Astrocyte of the spinal cord (primary cell): ENCODE measurements around the gene EPHA3.
A peak's percentile ranks its signal among the peaks of the same experiment; 100 is the strongest.

ENCODE experiments used
- DNase-seq: peaks from one replicate; pipeline ENCODE4 v3.0.0; 2011; ENCODE audit warnings: low read depth, low spot score
- H3K4me3 ChIP-seq: 2 replicates; pipeline ENCODE4 v1.5.1; 2011; ENCODE audit warnings: low read depth, mild to moderate bottlenecking, low read length, moderate library complexity
- in situ Hi-C: cut with HindIII; loops from 2 replicates; pipeline ENCODE4 v1.10.0; 2017; ENCODE audit warnings: low sequenced_read_pairs
- TF ChIP-seq, protein P1 (sequence below): IDR thresholded peaks from 2 replicates; pipeline ENCODE4 v1.5.1; 2012; ENCODE audit warnings: low read depth, mild to moderate bottlenecking, low read length, inconsistent platforms

EPHA3 gene

DNA sequence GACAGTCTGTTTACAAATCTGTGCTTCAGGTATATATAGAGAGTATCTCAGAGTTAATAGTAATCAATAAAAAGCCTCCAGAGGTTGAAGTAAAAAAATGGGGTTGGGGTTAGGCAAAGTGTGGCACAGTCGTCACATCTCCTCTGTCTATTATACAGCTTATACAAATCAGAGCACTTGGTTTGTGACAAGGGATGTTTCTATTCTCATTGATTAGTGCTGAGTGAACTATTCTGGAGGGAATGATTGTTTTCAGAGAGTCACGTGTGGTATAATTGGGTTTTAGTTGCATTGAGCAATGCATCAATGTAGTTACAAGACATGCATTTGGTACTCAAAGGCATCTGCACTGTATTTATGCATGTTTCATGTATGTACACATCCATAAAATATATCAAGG lies 172.9 kb downstream of the EPHA3 start:
- in situ Hi-C loops = no loop called here
- no peak for DNase-seq
- TF ChIP-seq, protein P1, sequence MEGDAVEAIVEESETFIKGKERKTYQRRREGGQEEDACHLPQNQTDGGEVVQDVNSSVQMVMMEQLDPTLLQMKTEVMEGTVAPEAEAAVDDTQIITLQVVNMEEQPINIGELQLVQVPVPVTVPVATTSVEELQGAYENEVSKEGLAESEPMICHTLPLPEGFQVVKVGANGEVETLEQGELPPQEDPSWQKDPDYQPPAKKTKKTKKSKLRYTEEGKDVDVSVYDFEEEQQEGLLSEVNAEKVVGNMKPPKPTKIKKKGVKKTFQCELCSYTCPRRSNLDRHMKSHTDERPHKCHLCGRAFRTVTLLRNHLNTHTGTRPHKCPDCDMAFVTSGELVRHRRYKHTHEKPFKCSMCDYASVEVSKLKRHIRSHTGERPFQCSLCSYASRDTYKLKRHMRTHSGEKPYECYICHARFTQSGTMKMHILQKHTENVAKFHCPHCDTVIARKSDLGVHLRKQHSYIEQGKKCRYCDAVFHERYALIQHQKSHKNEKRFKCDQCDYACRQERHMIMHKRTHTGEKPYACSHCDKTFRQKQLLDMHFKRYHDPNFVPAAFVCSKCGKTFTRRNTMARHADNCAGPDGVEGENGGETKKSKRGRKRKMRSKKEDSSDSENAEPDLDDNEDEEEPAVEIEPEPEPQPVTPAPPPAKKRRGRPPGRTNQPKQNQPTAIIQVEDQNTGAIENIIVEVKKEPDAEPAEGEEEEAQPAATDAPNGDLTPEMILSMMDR = no peak
- no peak overlapping the region for H3K4me3 ChIP-seq

DNA sequence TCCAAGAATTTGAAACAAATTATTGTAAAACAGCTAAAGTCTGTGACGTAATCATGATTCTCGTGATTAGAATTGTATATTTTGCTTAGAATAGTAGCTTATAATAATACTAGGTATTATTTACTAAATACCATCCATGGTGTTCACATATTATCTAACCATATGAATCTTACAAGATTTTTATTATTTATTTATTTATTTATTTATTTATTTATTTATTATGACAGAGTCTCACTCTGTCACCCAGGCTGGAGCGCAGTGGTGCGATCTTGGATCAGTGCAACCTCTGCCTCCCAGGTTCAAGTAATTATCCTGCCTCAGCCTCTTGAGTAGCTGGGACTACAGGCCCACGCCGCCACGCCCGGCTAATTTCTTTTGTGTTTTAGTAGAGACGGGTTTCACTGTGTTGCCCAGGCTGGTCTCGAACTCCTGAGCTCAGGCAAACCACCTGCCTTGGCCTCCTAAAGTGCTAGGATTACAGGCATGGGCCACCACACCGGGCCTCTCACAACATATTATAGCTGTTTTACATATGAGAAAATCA lies 173.5 kb downstream of the EPHA3 start:
- TF ChIP-seq, protein P1 = no peak
- no peak for DNase-seq
- in situ Hi-C loops = no loop called here
- H3K4me3 ChIP-seq = no peak overlapping the region

DNA sequence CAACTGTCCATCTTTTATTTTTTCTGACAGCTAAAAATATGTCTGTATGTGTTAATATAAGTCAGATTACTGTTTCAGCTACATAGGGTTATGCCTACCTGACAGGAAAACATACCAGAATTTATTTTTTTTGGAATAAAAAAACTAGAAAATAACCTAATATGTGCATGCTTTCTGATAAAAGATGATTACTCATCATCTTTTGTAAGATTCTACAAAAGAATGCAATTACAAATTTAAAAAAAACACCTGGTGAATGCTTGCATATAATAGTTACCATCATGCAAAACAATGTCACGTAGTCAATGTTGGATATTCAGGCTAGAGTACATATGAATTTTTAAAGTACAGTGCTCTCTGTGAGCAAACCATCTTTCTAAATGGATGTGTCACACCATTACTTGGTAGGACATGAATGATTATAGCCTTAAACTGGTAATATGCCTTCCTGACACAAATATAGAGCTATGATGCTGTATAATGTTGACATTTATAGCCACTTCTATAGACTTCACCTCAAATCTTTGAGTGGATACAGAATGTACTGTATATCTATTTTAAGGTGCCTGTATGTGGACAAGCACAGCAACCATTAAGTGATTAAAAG lies 180.6 kb downstream of the EPHA3 start:
- no peak for DNase-seq
- in situ Hi-C loops = no loop called here
- H3K4me3 ChIP-seq = no peak overlapping the region
- TF ChIP-seq, protein P1 = no peak

DNA sequence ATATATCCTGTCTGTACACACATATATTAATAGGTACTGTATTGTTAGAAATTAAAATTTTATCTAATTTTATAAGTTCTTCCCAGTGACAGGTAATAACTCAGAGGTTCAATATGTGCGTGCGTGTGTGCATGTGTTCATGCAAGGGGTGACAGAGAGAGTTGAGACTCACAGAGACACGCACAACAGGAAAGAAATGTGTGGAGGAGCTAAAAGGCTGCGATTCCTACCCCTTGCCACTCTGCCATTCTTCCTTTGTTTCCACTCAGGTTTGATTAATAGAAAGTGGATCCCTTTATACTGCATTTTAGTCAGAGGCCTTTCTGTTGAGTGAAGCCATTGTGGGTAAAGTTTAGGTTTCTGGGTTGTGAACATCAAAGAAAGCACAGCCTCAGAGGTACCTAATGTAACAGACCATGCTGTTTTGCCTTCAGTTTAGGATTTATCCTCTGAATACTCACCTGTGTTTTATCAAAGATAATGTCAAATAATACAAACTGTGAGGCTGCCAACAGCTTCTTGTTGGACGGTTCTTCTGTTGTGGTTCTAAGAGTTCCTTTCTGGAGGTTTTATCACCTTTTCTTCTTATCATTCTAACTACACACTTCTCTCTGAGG lies 182.3 kb downstream of the EPHA3 start:
- in situ Hi-C loops = no loop called here
- TF ChIP-seq, protein P1 = no peak
- H3K4me3 ChIP-seq = no peak overlapping the region
- DNase-seq = no peak

DNA sequence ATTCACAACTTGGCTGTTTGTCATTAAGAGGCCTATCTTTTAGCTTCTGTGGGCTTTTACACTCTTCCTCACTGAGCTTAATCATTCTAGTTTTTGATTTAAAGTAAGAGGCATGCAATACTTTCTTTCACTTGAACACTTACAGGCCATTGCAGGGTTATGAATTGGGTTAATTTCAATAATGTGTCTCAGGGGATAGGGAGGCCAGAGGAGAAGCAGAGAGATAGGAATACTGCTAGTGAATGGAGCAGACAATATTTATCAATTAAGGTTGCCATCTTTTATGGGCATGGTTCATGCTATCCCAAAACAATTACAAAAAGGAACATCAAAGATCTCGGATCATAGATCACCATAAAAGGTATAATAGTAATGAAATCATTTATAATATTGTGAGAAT lies 189.8 kb downstream of the EPHA3 start:
- in situ Hi-C loops = no loop called here
- TF ChIP-seq, protein P1 = no peak
- DNase-seq = no peak
- H3K4me3 ChIP-seq = no peak overlapping the region

DNA sequence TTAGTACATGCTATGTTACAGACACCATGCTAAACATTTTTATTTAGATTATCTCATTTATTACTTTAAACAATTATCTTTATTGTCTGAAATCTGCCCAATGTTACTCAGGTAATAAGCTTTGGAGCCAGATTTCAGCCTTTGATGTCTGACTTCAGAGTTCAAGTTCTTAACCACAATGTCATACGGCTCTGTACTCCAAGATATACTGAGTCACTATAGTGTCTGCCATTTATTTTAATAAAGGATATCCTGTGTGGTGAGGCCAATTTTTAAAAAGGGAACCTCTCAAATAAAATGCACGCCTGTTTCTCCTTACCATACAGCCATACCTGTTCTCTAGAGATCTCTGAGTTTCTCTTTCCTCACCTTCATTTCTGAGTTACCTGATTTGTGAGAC lies 193.1 kb downstream of the EPHA3 start:
- TF ChIP-seq, protein P1 = no peak
- in situ Hi-C loops = no loop called here

More for the DNA sequence above, 193.1 kb downstream of the EPHA3 start:
- no peak overlapping the region for H3K4me3 ChIP-seq
- DNase-seq = peak; percentile 36
